22Rv1 (cell line): ENCODE results near the gene PLEKHG4B.

Experiments used
- CTCF ChIP-seq: fragments of 450-650 bp; IDR thresholded peaks from 2 replicates; pipeline ENCODE4 v1.5.1; 2017; ENCODE audit warnings: mild to moderate bottlenecking
- ZFX ChIP-seq: fragments of 450-650 bp; IDR thresholded peaks from 2 replicates; pipeline ENCODE4 v1.6.1; 2017; ENCODE audit warnings: antibody characterized with exemption, borderline replicate concordance

- TF ChIP-seq CTCF = no peak
- TF ChIP-seq ZFX = no peak
These were observed 51.1 kb downstream of the PLEKHG4B start for GRCh38 chr5:143041-143440.
